ENCODE results near the gene OR9A4. TPM values are rescaled to one million over a fixed set of nuclear protein-coding genes. Genes with fewer than 3 reads are reported as not detected.

Gene OR9A4
- total and polyA plus RNA-seq, 2 experiments from 2014 or later, result not detected

DNA sequence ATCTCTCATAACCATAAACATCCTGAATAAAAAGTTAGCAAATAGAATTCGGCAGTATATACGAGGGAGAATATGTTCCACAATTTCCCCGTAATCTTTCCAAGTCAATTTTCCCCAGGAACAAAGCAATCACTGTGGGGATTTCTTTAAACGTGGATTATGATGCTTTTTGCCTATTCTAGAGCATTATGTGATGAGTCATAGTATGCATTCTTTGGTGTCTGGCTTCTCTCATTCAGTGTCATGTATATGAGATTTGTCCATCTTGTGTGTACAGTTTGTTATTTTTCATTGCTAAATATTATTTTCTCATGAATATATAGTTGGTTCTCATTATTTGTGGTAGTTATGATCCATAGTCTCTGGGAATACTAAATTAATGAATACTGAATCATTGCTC, 9.9 kb upstream of the OR9A4 start:
- no peaks in the 10 kb centered on the region for H3K36me3 ChIP-seq (ENCODE audit: insufficient read depth)
- ATAC-seq, result no peak
- no peaks in the 10 kb centered on the region for H3K4me1 ChIP-seq (ENCODE audit: insufficient read depth)
- H3K4me2 ChIP-seq, result no peak overlapping the region
- H3K9me2 ChIP-seq (ENCODE audit: insufficient read depth), result no peaks in the 10 kb centered on the region
- H4K20me1 ChIP-seq (replicated peaks; ENCODE audit: insufficient read depth), result no peaks in the 10 kb centered on the region
- no peaks in the 10 kb centered on the region for H3F3A ChIP-seq (replicated peaks; ENCODE audit: low read depth)
- H3K79me2 ChIP-seq (replicated peaks; ENCODE audit: insufficient read depth), result no peaks in the 10 kb centered on the region
- no peak overlapping the region for H3K27ac ChIP-seq (ENCODE audit: low read depth)
- TF ChIP-seq POLR2AphosphoS5 (IDR thresholded peaks at IDR 0.05; ENCODE audit: low read depth) (no peak), ZNF331 (CRISPR knock-in tag; IDR thresholded peaks at IDR 0.05; ENCODE audit: low read depth) (no peak), ZNF114 (CRISPR knock-in tag; IDR thresholded peaks at IDR 0.05) (no peak), EZH2 (IDR thresholded peaks at IDR 0.05; ENCODE audit: low read depth, unreplicated experiment) (no peak), CTCF (conservative IDR thresholded peaks at IDR 0.05; ENCODE audit: low read depth in 2 of 2) (no peak), STAT1 (IDR thresholded peaks at IDR 0.05; ENCODE audit: unreplicated experiment) (no peak), JUNB (IDR thresholded peaks at IDR 0.05; ENCODE audit: unreplicated experiment) (no peak), NANOG (IDR thresholded peaks at IDR 0.05; ENCODE audit: borderline replicate concordance) (no peak), ETS1 (IDR thresholded peaks at IDR 0.05) (no peak), CREB1 (CRISPR knock-in tag; IDR thresholded peaks at IDR 0.05; ENCODE audit: low read depth) (no peak), EZH2phosphoT487 (IDR thresholded peaks at IDR 0.05; ENCODE audit: unreplicated experiment) (no peak)
- TF ChIP-seq, protein P1, sequence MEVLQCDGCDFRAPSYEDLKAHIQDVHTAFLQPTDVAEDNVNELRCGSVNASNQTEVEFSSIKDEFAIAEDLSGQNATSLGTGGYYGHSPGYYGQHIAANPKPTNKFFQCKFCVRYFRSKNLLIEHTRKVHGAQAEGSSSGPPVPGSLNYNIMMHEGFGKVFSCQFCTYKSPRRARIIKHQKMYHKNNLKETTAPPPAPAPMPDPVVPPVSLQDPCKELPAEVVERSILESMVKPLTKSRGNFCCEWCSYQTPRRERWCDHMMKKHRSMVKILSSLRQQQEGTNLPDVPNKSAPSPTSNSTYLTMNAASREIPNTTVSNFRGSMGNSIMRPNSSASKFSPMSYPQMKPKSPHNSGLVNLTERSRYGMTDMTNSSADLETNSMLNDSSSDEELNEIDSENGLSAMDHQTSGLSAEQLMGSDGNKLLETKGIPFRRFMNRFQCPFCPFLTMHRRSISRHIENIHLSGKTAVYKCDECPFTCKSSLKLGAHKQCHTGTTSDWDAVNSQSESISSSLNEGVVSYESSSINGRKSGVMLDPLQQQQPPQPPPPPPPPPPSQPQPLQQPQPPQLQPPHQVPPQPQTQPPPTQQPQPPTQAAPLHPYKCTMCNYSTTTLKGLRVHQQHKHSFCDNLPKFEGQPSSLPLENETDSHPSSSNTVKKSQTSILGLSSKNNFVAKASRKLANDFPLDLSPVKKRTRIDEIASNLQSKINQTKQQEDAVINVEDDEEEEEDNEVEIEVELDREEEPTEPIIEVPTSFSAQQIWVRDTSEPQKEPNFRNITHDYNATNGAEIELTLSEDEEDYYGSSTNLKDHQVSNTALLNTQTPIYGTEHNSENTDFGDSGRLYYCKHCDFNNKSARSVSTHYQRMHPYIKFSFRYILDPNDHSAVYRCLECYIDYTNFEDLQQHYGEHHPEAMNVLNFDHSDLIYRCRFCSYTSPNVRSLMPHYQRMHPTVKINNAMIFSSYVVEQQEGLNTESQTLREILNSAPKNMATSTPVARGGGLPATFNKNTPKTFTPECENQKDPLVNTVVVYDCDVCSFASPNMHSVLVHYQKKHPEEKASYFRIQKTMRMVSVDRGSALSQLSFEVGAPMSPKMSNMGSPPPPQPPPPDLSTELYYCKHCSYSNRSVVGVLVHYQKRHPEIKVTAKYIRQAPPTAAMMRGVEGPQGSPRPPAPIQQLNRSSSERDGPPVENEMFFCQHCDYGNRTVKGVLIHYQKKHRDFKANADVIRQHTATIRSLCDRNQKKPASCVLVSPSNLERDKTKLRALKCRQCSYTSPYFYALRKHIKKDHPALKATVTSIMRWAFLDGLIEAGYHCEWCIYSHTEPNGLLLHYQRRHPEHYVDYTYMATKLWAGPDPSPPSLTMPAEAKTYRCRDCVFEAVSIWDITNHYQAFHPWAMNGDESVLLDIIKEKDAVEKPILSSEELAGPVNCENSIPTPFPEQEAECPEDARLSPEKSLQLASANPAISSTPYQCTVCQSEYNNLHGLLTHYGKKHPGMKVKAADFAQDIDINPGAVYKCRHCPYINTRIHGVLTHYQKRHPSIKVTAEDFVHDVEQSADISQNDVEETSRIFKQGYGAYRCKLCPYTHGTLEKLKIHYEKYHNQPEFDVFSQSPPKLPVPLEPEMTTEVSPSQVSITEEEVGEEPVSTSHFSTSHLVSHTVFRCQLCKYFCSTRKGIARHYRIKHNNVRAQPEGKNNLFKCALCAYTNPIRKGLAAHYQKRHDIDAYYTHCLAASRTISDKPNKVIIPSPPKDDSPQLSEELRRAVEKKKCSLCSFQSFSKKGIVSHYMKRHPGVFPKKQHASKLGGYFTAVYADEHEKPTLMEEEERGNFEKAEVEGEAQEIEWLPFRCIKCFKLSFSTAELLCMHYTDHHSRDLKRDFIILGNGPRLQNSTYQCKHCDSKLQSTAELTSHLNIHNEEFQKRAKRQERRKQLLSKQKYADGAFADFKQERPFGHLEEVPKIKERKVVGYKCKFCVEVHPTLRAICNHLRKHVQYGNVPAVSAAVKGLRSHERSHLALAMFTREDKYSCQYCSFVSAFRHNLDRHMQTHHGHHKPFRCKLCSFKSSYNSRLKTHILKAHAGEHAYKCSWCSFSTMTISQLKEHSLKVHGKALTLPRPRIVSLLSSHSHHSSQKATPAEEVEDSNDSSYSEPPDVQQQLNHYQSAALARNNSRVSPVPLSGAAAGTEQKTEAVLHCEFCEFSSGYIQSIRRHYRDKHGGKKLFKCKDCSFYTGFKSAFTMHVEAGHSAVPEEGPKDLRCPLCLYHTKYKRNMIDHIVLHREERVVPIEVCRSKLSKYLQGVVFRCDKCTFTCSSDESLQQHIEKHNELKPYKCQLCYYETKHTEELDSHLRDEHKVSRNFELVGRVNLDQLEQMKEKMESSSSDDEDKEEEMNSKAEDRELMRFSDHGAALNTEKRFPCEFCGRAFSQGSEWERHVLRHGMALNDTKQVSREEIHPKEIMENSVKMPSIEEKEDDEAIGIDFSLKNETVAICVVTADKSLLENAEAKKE (CRISPR knock-in tag; IDR thresholded peaks at IDR 0.05), result no peak
- TF ChIP-seq, protein P2, sequence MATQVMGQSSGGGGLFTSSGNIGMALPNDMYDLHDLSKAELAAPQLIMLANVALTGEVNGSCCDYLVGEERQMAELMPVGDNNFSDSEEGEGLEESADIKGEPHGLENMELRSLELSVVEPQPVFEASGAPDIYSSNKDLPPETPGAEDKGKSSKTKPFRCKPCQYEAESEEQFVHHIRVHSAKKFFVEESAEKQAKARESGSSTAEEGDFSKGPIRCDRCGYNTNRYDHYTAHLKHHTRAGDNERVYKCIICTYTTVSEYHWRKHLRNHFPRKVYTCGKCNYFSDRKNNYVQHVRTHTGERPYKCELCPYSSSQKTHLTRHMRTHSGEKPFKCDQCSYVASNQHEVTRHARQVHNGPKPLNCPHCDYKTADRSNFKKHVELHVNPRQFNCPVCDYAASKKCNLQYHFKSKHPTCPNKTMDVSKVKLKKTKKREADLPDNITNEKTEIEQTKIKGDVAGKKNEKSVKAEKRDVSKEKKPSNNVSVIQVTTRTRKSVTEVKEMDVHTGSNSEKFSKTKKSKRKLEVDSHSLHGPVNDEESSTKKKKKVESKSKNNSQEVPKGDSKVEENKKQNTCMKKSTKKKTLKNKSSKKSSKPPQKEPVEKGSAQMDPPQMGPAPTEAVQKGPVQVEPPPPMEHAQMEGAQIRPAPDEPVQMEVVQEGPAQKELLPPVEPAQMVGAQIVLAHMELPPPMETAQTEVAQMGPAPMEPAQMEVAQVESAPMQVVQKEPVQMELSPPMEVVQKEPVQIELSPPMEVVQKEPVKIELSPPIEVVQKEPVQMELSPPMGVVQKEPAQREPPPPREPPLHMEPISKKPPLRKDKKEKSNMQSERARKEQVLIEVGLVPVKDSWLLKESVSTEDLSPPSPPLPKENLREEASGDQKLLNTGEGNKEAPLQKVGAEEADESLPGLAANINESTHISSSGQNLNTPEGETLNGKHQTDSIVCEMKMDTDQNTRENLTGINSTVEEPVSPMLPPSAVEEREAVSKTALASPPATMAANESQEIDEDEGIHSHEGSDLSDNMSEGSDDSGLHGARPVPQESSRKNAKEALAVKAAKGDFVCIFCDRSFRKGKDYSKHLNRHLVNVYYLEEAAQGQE (IDR thresholded peaks at IDR 0.05; ENCODE audit: unreplicated experiment), result no peak
- no peaks in the 10 kb centered on the region for H3K36me3 Mint-ChIP-seq (ENCODE audit: low read depth)
- H2AFZ ChIP-seq, result no peak overlapping the region
- no peak for DNase-seq (ENCODE audit: low spot score)
- no peaks in the 10 kb centered on the region for H3K27me3 ChIP-seq (ENCODE audit: insufficient read depth)
- no peaks in the 10 kb centered on the region for H3K9me3 Mint-ChIP-seq
- no peak overlapping the region for H3K27ac Mint-ChIP-seq
- H3K4me3 Mint-ChIP-seq, result no peak overlapping the region
- H3K4me3 ChIP-seq, result no peak overlapping the region
- H3K4me1 Mint-ChIP-seq, result no peaks in the 10 kb centered on the region
- no peaks in the 10 kb centered on the region for H3K27me3 Mint-ChIP-seq (ENCODE audit: insufficient read depth, low read depth, poor library complexity)

Data from GM23338 (cell line).